HEK293T (cell line): ENCODE measurements around the gene WWC1.

Experiments used
- CTCF ChIA-PET: fragments of 350-600 bp; formaldehyde crosslinking; extraction: SDS; loops from one replicate; lab custom pipeline; 2021; ENCODE audit warnings: antibody characterized with exemption, inconsistent platforms; lab: Yijun Ruan, JAX
- POLR2A ChIA-PET: fragments of 350-600 bp; formaldehyde crosslinking; extraction: SDS; loops from one replicate; lab custom pipeline; 2020; ENCODE audit warnings: antibody characterized with exemption, inconsistent platforms; lab: Yijun Ruan, JAX
- DNase-seq: peaks from one replicate; pipeline ENCODE4 v3.0.0; 2012; ENCODE audit warnings: mixed read lengths; ENCODE audit errors: extremely low spot score
- ARNT ChIP-seq: fragments of 450-650 bp; IDR thresholded peaks from 2 replicates; pipeline ENCODE4 v1.6.1; 2017; ENCODE audit warnings: mild to moderate bottlenecking
- BHLHE40 ChIP-seq: fragments of 450-650 bp; IDR thresholded peaks from 2 replicates; pipeline ENCODE4 v1.6.1; 2016; ENCODE audit warnings: mild to moderate bottlenecking, moderate library complexity, borderline replicate concordance
- CTBP1 ChIP-seq: fragments of 450-650 bp; IDR thresholded peaks from 2 replicates; pipeline ENCODE4 v1.6.1; 2016; ENCODE audit warnings: borderline replicate concordance
- ELF4 ChIP-seq: fragments of 450-650 bp; IDR thresholded peaks from 2 replicates; pipeline ENCODE4 v1.6.1; 2017; ENCODE audit warnings: antibody characterized with exemption
- FOXA1 ChIP-seq: fragments of 450-650 bp; IDR thresholded peaks from 2 replicates; pipeline ENCODE4 v1.6.1; 2016; ENCODE audit warnings: mild to moderate bottlenecking
- FOXK2 ChIP-seq: fragments of 450-650 bp; IDR thresholded peaks from 2 replicates; pipeline ENCODE4 v1.6.1; 2016; ENCODE audit warnings: mild to moderate bottlenecking
- FOXM1 ChIP-seq: fragments of 450-650 bp; IDR thresholded peaks from 2 replicates; pipeline ENCODE4 v1.6.1; 2017; ENCODE audit warnings: mild to moderate bottlenecking, borderline replicate concordance
- L3MBTL2 ChIP-seq: fragments of 450-650 bp; conservative IDR thresholded peaks from 2 replicates; pipeline ENCODE4 v1.6.1; 2016; ENCODE audit warnings: mild to moderate bottlenecking
- LEF1 ChIP-seq: fragments of 450-650 bp; IDR thresholded peaks from 2 replicates; pipeline ENCODE4 v1.6.1; 2017; ENCODE audit warnings: mild to moderate bottlenecking, borderline replicate concordance
- NFRKB ChIP-seq: fragments of 450-650 bp; IDR thresholded peaks from 2 replicates; pipeline ENCODE4 v1.6.1; 2016; ENCODE audit warnings: mild to moderate bottlenecking, moderate library complexity
- SP1 ChIP-seq: fragments of 450-650 bp; IDR thresholded peaks from 2 replicates; pipeline ENCODE4 v1.6.1; 2017
- SUZ12 ChIP-seq: fragments of 450-650 bp; IDR thresholded peaks from 2 replicates; pipeline ENCODE4 v1.6.1; 2016; ENCODE audit warnings: mild to moderate bottlenecking
- TARDBP ChIP-seq: fragments of 450-650 bp; IDR thresholded peaks from 2 replicates; pipeline ENCODE4 v1.6.1; 2016
- ZNF384 ChIP-seq: fragments of 450-650 bp; IDR thresholded peaks from 2 replicates; pipeline ENCODE4 v1.6.1; 2016
- TF ChIP-seq, protein P1 (sequence below): fragments of 450-650 bp; IDR thresholded peaks from 2 replicates; pipeline ENCODE4 v1.6.1; 2016

WWC1 gene

DNA sequence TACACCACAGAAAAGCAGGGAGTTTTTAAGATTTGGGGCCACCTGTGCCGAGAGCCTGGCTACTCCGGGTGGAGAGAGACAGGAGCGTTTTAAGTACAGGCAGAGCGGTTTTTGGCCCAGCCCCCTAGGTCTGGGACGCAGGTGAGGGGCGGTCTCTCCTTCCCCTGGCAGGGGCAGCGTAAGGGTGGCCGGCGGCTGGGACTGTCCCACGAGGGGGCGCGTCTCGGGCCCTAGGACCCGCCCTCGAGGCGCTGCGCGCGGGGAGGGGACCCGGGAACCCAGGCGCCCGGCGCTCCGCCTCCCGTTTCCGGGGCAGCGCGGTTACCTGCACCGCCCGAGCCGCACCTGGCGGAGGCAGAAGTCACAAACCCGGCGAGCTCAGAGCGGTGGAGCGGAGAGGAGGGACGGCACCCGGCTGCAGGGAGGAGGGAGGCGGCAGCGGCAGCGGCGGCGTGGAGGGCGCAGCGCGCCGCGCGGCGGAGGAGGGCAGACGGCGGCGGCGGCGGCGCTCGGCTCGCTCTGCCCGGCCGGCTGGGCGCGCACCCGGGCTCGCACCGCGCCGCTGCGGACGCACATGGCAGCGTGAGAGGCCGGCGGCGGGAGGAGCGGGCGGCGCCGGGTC is at the start of gene WWC1:
WWC1 (plus strand) TSS at position 304 of the 622 bp plus-strand sequence. CDS start 508 bp downstream, outside the sequence.
- POLR2A ChIA-PET, result interaction anchor here (1.1 kb wide), 2 partner anchors 9 to 21 kb away, joined by 3 read pairs; no protein-coding TSS in a partner anchor
- peak; percentile 78 for DNase-seq
- TF ChIP-seq ARNT (0 out of 2 replicates have a peak, but pooled peaks have one; percentile 12), FOXK2 (no peak)
- CTCF ChIA-PET, result no interaction called here

GRCh38 chr5:168244838-168245559 is 46.4 kb upstream of the WWC1 start:
- ChIA-PET POLR2A (no interaction called here), CTCF (interaction anchor here (0.9 kb wide), 1 partner anchor 21 kb away, joined by 3 read pairs; no protein-coding TSS in a partner anchor)
- DNase-seq, result no peak
- TF ChIP-seq FOXK2, result no peak
- no peak for TF ChIP-seq FOXA1
- TF ChIP-seq CTBP1, result no peak
- TF ChIP-seq LEF1, result no peak

- ChIA-PET POLR2A (no interaction called here), CTCF (interaction anchor here (0.8 kb wide), 1 partner anchor 24 kb away, joined by 4 read pairs; no protein-coding TSS in a partner anchor)
- TF ChIP-seq FOXK2 (no peak), SP1 (no peak), L3MBTL2 (no peak), FOXM1 (no peak), FOXA1 (no peak), BHLHE40 (no peak), CTBP1 (no peak), ELF4 (no peak), SUZ12 (no peak), ZNF384 (no peak), LEF1 (no peak), NFRKB (no peak)
- TF ChIP-seq, protein P1, sequence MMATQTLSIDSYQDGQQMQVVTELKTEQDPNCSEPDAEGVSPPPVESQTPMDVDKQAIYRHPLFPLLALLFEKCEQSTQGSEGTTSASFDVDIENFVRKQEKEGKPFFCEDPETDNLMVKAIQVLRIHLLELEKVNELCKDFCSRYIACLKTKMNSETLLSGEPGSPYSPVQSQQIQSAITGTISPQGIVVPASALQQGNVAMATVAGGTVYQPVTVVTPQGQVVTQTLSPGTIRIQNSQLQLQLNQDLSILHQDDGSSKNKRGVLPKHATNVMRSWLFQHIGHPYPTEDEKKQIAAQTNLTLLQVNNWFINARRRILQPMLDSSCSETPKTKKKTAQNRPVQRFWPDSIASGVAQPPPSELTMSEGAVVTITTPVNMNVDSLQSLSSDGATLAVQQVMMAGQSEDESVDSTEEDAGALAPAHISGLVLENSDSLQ, result no peak
- DNase-seq, result no peak
Measured at GRCh38 chr5:168249923-168250322, 41.5 kb upstream of the WWC1 start.

- ChIA-PET CTCF (no interaction called here), POLR2A (no interaction called here)
- no peak for DNase-seq
- TF ChIP-seq FOXK2, result no peak
- TF ChIP-seq SP1, result no peak
- TF ChIP-seq, protein P1, result no peak
- TF ChIP-seq ZNF384, result no peak
- TF ChIP-seq L3MBTL2, result no peak
- no peak for TF ChIP-seq FOXM1
- no peak for TF ChIP-seq CTBP1
- no peak for TF ChIP-seq LEF1
- no peak for TF ChIP-seq ARNT
- TF ChIP-seq ELF4, result no peak
- TF ChIP-seq BHLHE40, result no peak
- no peak for TF ChIP-seq SUZ12
Measured at GRCh38 chr5:168251259-168251658, 40.2 kb upstream of the WWC1 start.

- no peak for DNase-seq
- CTCF ChIA-PET, result no interaction called here
- TF ChIP-seq FOXM1, result no peak
- POLR2A ChIA-PET, result interaction anchor here (1.0 kb wide), 1 partner anchor 28 kb away, joined by 3 read pairs; no protein-coding TSS in a partner anchor
Measured at GRCh38 chr5:168254013-168254693, 37.3 kb upstream of the WWC1 start.

- no peak for DNase-seq
- ChIA-PET POLR2A (interaction anchor here (0.9 kb wide), 1 partner anchor 10 kb away, joined by 3 read pairs; no protein-coding TSS in a partner anchor), CTCF (no interaction called here)
- TF ChIP-seq, protein P1, result peak; percentile 24; the same call in 1 of the 2 replicates
- TF ChIP-seq TARDBP, result no peak
Measured at GRCh38 chr5:168260353-168261226, 30.9 kb upstream of the WWC1 start.
